K562 (cell line): ENCODE results near the gene IPPK. TPM values are rescaled to one million over a fixed set of nuclear protein-coding genes. Genes with fewer than 3 reads are reported as not detected.

Experiments
- HNRNPLL ChIP-seq: fragments of 200-400 bp; formaldehyde crosslinking; IDR thresholded peaks from 2 replicates; pipeline ENCODE4 v1.6.1; 2017; ENCODE audit warnings: low read length, low read depth, mild to moderate bottlenecking; ENCODE audit not compliant: poor library complexity, severe bottlenecking
- KLF1 ChIP-seq: fragments of 450-650 bp; IDR thresholded peaks from 2 replicates; pipeline ENCODE4 v1.6.1; 2016; ENCODE audit warnings: missing genetic modification characterization, missing compliant biosample characterization
- NFIC ChIP-seq: fragments of 450-650 bp; IDR thresholded peaks from 2 replicates; pipeline ENCODE4 v1.6.1; 2017; ENCODE audit warnings: mild to moderate bottlenecking, inconsistent platforms
- NR0B1 ChIP-seq: fragments of 450-650 bp; IDR thresholded peaks from one replicate; pipeline ENCODE4 v1.6.1; 2018; ENCODE audit warnings: mild to moderate bottlenecking, moderate library complexity; ENCODE audit not compliant: partially characterized antibody
- TEAD4 ChIP-seq, 2 experiments: sonication (generic) in 1 of 2; formaldehyde crosslinking in 1 of 2; IDR thresholded peaks; 2 replicates each; pipeline versions ENCODE4 v1.6.1 to v1.8.0; 2012 to 2022; ENCODE audit warnings: borderline replicate concordance in 1 of 2, inconsistent platforms in 1 of 2, low read length in 1 of 2, mild to moderate bottlenecking in 1 of 2, missing genetic modification reagents in 1 of 2
- ZNF280A ChIP-seq: fragments of 450-650 bp; IDR thresholded peaks from 2 replicates; pipeline ENCODE4 v1.6.1; 2018; ENCODE audit warnings: mild to moderate bottlenecking, low read depth; ENCODE audit not compliant: partially characterized antibody
- polyA plus RNA-seq, 8 experiments: library from polyadenylated mRNA; depleted of rRNA in 4 of 8; stranded (reverse) in 5 of 8; unstranded in 3 of 8; fragments of >200 nt; fragmentation: Nextera tagmentation in 2 of 8; fragmentation: Illumina TruSeq in 1 of 8; extraction: Ambion mirVana in 2 of 8; extraction: Trizol in 1 of 8; gene quantifications; 2 replicates each; pipeline versions ENCODE4 v1.2.1 to v1.2.3, GENCODE V29; 2011 to 2014; ENCODE audit warnings: inconsistent platforms in 1 of 8, missing spikeins in 1 of 8
- total RNA-seq, 7 experiments: library from RNA; depleted of rRNA in 6 of 7; stranded (reverse); fragments of >200 nt in 6 of 7; fragmentation: Illumina TruSeq in 2 of 7; extraction: Trizol in 2 of 7; gene quantifications; 2 replicates each; pipeline versions ENCODE4 v1.2.1 to v1.2.3, GENCODE V29; 2011 to 2021; ENCODE audit warnings: low replicate concordance in 1 of 7
- TF ChIP-seq, protein P1 (sequence below), 2 experiments: fragments of 450-650 bp in 1 of 2; sonication (generic) in 1 of 2; formaldehyde crosslinking in 1 of 2; IDR thresholded peaks; 2 replicates each; pipeline versions ENCODE4 v1.7.1 to v1.9.0; 2016 to 2022; ENCODE audit warnings: inconsistent platforms in 1 of 2, mild to moderate bottlenecking in 1 of 2, missing genetic modification reagents in 1 of 2
- TF ChIP-seq, protein P2 (sequence below): sonication (generic); formaldehyde crosslinking; IDR thresholded peaks from 2 replicates; pipeline ENCODE4 v1.8.0; 2022; ENCODE audit warnings: mild to moderate bottlenecking, missing genetic modification reagents

Gene IPPK
- total and polyA plus RNA-seq, 9 of the 15 experiments (the other 6 are each of a cell fraction or from before 2014, with no cell fraction given), result 3.1 to 22.2 (median 11.2) TPM

DNA sequence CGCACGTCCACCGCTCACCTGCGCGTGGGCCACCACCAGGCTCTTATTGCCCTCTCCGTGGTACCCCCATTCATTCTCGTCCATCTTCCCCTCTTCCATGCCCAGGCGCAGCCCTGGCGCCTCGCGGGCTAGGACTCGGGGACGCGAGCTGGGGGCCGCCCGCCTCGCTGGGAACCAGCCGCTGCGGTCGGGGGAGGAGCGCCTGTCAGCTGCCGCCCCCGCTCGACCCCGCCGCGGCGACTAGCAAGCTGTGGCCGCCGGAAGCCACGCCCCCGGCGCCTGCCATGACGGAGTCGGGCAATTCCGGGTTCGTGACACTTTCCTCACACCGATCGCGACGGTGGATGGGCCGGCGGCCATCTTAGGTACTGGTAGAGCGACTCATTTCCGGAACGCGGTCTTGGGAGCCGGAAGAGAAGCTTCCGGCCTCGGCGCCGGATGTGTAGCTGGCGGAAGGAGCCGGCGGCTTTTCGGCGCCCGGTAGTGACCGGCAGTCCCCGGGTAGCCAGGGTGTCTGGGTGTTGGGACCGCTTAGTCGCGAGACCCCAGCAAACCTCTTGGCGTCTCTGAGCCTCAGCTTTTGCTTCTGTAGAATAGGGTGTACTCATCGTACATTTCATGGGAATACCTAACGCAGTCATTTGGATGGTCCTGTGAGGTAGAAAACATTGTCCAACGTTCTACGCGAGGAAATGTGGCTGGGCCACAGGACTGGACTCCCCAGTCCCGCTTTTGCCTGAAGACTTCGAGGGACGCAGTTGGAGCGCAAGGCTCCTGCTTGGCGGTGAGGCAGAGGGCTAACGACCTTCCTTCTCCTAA, at the start of gene IPPK (continued):
- TF ChIP-seq, protein P1, sequence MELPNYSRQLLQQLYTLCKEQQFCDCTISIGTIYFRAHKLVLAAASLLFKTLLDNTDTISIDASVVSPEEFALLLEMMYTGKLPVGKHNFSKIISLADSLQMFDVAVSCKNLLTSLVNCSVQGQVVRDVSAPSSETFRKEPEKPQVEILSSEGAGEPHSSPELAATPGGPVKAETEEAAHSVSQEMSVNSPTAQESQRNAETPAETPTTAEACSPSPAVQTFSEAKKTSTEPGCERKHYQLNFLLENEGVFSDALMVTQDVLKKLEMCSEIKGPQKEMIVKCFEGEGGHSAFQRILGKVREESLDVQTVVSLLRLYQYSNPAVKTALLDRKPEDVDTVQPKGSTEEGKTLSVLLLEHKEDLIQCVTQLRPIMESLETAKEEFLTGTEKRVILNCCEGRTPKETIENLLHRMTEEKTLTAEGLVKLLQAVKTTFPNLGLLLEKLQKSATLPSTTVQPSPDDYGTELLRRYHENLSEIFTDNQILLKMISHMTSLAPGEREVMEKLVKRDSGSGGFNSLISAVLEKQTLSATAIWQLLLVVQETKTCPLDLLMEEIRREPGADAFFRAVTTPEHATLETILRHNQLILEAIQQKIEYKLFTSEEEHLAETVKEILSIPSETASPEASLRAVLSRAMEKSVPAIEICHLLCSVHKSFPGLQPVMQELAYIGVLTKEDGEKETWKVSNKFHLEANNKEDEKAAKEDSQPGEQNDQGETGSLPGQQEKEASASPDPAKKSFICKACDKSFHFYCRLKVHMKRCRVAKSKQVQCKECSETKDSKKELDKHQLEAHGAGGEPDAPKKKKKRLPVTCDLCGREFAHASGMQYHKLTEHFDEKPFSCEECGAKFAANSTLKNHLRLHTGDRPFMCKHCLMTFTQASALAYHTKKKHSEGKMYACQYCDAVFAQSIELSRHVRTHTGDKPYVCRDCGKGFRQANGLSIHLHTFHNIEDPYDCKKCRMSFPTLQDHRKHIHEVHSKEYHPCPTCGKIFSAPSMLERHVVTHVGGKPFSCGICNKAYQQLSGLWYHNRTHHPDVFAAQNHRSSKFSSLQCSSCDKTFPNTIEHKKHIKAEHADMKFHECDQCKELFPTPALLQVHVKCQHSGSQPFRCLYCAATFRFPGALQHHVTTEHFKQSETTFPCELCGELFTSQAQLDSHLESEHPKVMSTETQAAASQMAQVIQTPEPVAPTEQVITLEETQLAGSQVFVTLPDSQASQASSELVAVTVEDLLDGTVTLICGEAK (IDR thresholded peaks at IDR 0.05), result peak; percentile 99
- TF ChIP-seq, protein P1 (CRISPR knock-in tag; IDR thresholded peaks at IDR 0.05), result no peak
- TF ChIP-seq, protein P2, sequence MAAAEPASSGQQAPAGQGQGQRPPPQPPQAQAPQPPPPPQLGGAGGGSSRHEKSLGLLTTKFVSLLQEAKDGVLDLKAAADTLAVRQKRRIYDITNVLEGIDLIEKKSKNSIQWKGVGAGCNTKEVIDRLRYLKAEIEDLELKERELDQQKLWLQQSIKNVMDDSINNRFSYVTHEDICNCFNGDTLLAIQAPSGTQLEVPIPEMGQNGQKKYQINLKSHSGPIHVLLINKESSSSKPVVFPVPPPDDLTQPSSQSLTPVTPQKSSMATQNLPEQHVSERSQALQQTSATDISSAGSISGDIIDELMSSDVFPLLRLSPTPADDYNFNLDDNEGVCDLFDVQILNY (CRISPR knock-in tag), result no peak
- TF ChIP-seq NFIC, result 0 out of 2 replicates have a peak, but pooled peaks have one; percentile 25
- no peak for TF ChIP-seq ZNF280A
- TF ChIP-seq HNRNPLL, result no peak
- no peak for TF ChIP-seq KLF1 (tag)
- TF ChIP-seq TEAD4 (IDR thresholded peaks at IDR 0.05; ENCODE audit: low read length), result 0 out of 2 replicates have a peak, but pooled peaks have one; percentile 6
- TF ChIP-seq TEAD4 (CRISPR knock-in tag; IDR thresholded peaks at IDR 0.05; ENCODE audit: borderline replicate concordance), result no peak
- no peak for TF ChIP-seq NR0B1
